PC-3 (cell line): ENCODE data around the gene GIPC2. TPM values are rescaled to one million over a fixed set of nuclear protein-coding genes. Genes with fewer than 3 reads are reported as not detected.

Experiments used
- ATAC-seq: fragments of 200-7000 bp; cut with Tn5 transposase; 2 replicates; pipeline ENCODE4 v1.9.1; 2020; ENCODE audit warnings: mild to moderate bottlenecking, moderate library complexity
- BruUV-seq: library from RNA; stranded (reverse); fragments of 400-500 nt; replicated peaks from 2 replicates; lab custom pipeline; 2021; lab: Mats Ljungman, UMichigan
- CTCF ChIA-PET: fragments of 300-600 bp; sonication (Branson Sonifier 250); formaldehyde crosslinking; loops from one replicate; lab custom pipeline; 2022; ENCODE audit warnings: antibody characterized with exemption; lab: Charles Lee
- POLR2A ChIA-PET: fragments of 300-600 bp; sonication (Branson Sonifier 250); formaldehyde crosslinking; loops from one replicate; lab custom pipeline; 2022; ENCODE audit warnings: antibody characterized with exemption; ENCODE audit not compliant: unreplicated experiment; lab: Charles Lee
- DNase-seq: peaks from one replicate; pipeline ENCODE4 v3.0.0-alpha.2; 2015
- H2AFZ ChIP-seq: fragments of 300-600 bp; sonication (generic); 2 replicates; pipeline ENCODE4 v1.6.0; 2016; ENCODE audit warnings: antibody characterized with exemption, low read length
- H3F3A ChIP-seq: fragments of 300-600 bp; sonication (generic); one replicate; pipeline ENCODE4 v1.6.0; 2017; ENCODE audit warnings: antibody characterized with exemption, low read length, control low read depth, mild to moderate bottlenecking; ENCODE audit not compliant: unreplicated experiment
- H3K27ac ChIP-seq: fragments of 300-600 bp; sonication (generic); 2 replicates; pipeline ENCODE4 v1.5.1; 2016; ENCODE audit warnings: mild to moderate bottlenecking, low read length
- H3K27me3 ChIP-seq: fragments of 300-600 bp; sonication (generic); 2 replicates; pipeline ENCODE4 v1.6.1; 2016; ENCODE audit warnings: low read length, mixed read lengths
- H3K36me3 ChIP-seq: fragments of 300-600 bp; sonication (generic); 2 replicates; pipeline ENCODE4 v1.6.1; 2016; ENCODE audit warnings: low read depth, mixed run types, low read length, mixed read lengths
- H3K4me1 ChIP-seq: fragments of 300-600 bp; sonication (generic); 2 replicates; pipeline ENCODE4 v1.5.1; 2016; ENCODE audit warnings: low read length; ENCODE audit not compliant: insufficient read depth
- H3K4me2 ChIP-seq: fragments of 300-600 bp; sonication (generic); 2 replicates; pipeline ENCODE4 v1.6.0; 2016; ENCODE audit warnings: low read length
- H3K4me3 ChIP-seq: fragments of 300-600 bp; sonication (generic); 2 replicates; pipeline ENCODE4 v1.5.1; 2016; ENCODE audit warnings: mild to moderate bottlenecking, low read length, mixed read lengths
- H3K79me2 ChIP-seq: fragments of 300-600 bp; sonication (generic); 2 replicates; pipeline ENCODE4 v1.6.1; 2017; ENCODE audit warnings: low read length, mixed read lengths
- H3K9ac ChIP-seq: fragments of 300-600 bp; sonication (generic); 2 replicates; pipeline ENCODE4 v1.6.0; 2016; ENCODE audit warnings: mild to moderate bottlenecking, low read length
- H3K9me2 ChIP-seq: fragments of 300-600 bp; sonication (generic); replicated peaks from 2 replicates; pipeline ENCODE4 v1.6.1; 2016; ENCODE audit warnings: mixed run types, low read length, mixed read lengths
- H3K9me3 ChIP-seq: fragments of 300-600 bp; sonication (generic); 2 replicates; pipeline ENCODE4 v1.6.1; 2016; ENCODE audit warnings: low read length, mixed read lengths
- H4K20me1 ChIP-seq: fragments of 300-600 bp; sonication (generic); 2 replicates; pipeline ENCODE4 v1.6.1; 2016; ENCODE audit warnings: low read length, mixed read lengths
- EZH2 ChIP-seq: fragments of 300-600 bp; sonication (generic); IDR thresholded peaks from one replicate; pipeline ENCODE4 v1.6.1; 2017; ENCODE audit warnings: antibody characterized with exemption, mild to moderate bottlenecking, low read length; ENCODE audit not compliant: unreplicated experiment
- EZH2phosphoT487 ChIP-seq: fragments of 300-600 bp; sonication (generic); IDR thresholded peaks from 2 replicates; pipeline ENCODE4 v1.6.1; 2018; ENCODE audit warnings: mild to moderate bottlenecking, antibody characterized with exemption, low read length, borderline replicate concordance
- intact Hi-C: fragments of 100-400 bp; cut with micrococcal nuclease; formaldehyde crosslinking; loops from 2 replicates; pipeline ENCODE4 v1.9.0; 2023
- total RNA-seq: library from RNA; depleted of rRNA; stranded (reverse); fragments of >200 nt; gene quantifications from 2 replicates; pipeline ENCODE4 v1.2.3, GENCODE V29; 2014
- TF ChIP-seq, protein P1 (sequence below): fragments of 300-600 bp; sonication (generic); conservative IDR thresholded peaks from 2 replicates; pipeline ENCODE4 v1.5.1; 2017; ENCODE audit warnings: antibody characterized with exemption, low read depth, mild to moderate bottlenecking, low read length

GIPC2 gene
- total RNA-seq, 1 experiment from 2014 or later, result not detected

DNA sequence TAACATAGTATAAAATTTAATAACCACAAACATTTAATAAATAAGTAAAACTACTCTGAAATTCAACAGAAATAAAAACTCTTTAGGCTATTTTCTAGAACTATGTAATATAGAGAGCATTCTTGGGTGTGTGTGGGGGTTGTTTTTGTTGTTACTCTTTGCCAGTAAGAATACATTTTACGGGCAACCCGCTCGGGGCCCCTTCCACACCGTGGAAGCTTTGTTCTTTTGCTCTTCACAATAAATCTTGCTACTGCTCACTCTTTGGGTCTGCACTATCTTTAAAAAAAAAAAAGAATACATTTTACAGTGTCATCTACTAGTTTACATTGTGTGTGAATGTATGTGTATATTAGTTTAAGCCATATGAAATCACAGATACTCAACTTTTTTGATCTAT lies 16.0 kb upstream of the GIPC2 start:
- CTCF ChIA-PET, result no interaction called here
- no TSS peak for BruUV-seq

DNA sequence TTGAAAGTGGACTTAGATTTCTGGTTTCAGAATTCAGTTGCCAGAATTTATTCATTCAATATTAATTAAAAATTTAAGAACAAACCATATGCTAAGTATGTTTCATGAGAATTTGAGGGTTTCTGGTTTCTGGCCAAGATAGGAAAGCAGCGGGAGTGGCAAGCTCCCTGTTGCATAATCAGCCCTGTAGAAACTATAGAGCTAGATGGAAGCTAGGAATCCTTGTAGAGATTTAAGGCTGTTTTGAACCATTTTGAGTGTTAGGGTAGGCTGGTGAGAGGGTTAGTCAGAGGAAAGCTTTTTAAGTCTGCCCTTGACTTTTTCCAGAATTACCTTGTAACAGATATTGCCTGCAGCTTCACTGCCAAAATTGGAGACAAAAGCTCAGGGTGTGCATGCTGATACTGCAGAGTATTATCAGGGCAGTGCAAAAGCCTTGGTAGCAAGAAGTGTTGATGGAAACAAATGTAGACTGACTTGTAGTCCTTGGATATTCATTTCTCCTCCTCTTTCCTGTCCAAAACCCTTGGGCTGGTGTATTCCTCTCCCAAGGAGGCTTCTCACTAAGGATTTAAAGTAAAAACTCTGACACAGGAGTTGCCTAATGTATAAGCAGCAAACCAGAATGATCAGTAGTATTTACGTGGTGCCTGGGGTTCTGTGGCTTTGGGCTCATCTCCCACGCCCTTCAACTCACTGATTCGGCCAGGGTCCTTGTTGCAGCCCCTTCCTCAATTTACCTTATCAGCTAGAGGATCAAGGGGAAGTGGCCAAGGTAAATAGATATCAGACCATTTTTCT lies 12.6 kb upstream of the GIPC2 start:
- no peaks in the 10 kb centered on the region for H3F3A ChIP-seq
- H3K4me3 ChIP-seq, result no peak overlapping the region
- H3K9me2 ChIP-seq, result no peaks in the 10 kb centered on the region
- ChIA-PET CTCF (interaction anchor here (0.6 kb wide), 2 partner anchors 81 to 233 kb away, joined by 3 to 4 read pairs; no protein-coding TSS in a partner anchor), POLR2A (interaction anchor here (0.6 kb wide), 2 partner anchors 51 to 81 kb away, joined by 4 to 5 read pairs; no protein-coding TSS in a partner anchor)
- H3K36me3 ChIP-seq, result no peaks in the 10 kb centered on the region
- H3K79me2 ChIP-seq, result no peaks in the 10 kb centered on the region
- no peaks in the 10 kb centered on the region for H3K9me3 ChIP-seq
- H4K20me1 ChIP-seq, result no peaks in the 10 kb centered on the region
- ATAC-seq, result no peak
- no peak overlapping the region for H3K27ac ChIP-seq
- H3K9ac ChIP-seq, result no peak overlapping the region
- DNase-seq, result no peak
- TF ChIP-seq, protein P1, sequence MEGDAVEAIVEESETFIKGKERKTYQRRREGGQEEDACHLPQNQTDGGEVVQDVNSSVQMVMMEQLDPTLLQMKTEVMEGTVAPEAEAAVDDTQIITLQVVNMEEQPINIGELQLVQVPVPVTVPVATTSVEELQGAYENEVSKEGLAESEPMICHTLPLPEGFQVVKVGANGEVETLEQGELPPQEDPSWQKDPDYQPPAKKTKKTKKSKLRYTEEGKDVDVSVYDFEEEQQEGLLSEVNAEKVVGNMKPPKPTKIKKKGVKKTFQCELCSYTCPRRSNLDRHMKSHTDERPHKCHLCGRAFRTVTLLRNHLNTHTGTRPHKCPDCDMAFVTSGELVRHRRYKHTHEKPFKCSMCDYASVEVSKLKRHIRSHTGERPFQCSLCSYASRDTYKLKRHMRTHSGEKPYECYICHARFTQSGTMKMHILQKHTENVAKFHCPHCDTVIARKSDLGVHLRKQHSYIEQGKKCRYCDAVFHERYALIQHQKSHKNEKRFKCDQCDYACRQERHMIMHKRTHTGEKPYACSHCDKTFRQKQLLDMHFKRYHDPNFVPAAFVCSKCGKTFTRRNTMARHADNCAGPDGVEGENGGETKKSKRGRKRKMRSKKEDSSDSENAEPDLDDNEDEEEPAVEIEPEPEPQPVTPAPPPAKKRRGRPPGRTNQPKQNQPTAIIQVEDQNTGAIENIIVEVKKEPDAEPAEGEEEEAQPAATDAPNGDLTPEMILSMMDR, result no peak
- TF ChIP-seq EZH2 (no peak), EZH2phosphoT487 (no peak)
- H3K4me1 ChIP-seq, result peaks cover 4% of the 10 kb centered on the region
- no peak overlapping the region for H2AFZ ChIP-seq
- intact Hi-C loops, result no loop called here
- no peaks in the 10 kb centered on the region for H3K27me3 ChIP-seq
- BruUV-seq, result no TSS peak
- H3K4me2 ChIP-seq, result no peak overlapping the region

More for the DNA sequence above, 16.0 kb upstream of the GIPC2 start:
- H3F3A ChIP-seq, result no peaks in the 10 kb centered on the region
- H3K4me2 ChIP-seq, result no peak overlapping the region
- H2AFZ ChIP-seq, result no peak overlapping the region
- TF ChIP-seq EZH2, result no peak
- TF ChIP-seq, protein P1, result no peak
- no peak for TF ChIP-seq EZH2phosphoT487
- intact Hi-C loops, result no loop called here
- no peak overlapping the region for H3K27ac ChIP-seq
- DNase-seq, result no peak
- no peaks in the 10 kb centered on the region for H3K9me2 ChIP-seq
- ATAC-seq, result no peak
- H3K9ac ChIP-seq, result no peak overlapping the region
- H3K27me3 ChIP-seq, result no peaks in the 10 kb centered on the region
- no peak overlapping the region for H3K4me3 ChIP-seq
- H3K4me1 ChIP-seq, result no peaks in the 10 kb centered on the region
- POLR2A ChIA-PET, result no interaction called here
- H3K9me3 ChIP-seq, result no peaks in the 10 kb centered on the region
- H3K36me3 ChIP-seq, result no peaks in the 10 kb centered on the region
- H4K20me1 ChIP-seq, result no peaks in the 10 kb centered on the region
- no peaks in the 10 kb centered on the region for H3K79me2 ChIP-seq

DNA sequence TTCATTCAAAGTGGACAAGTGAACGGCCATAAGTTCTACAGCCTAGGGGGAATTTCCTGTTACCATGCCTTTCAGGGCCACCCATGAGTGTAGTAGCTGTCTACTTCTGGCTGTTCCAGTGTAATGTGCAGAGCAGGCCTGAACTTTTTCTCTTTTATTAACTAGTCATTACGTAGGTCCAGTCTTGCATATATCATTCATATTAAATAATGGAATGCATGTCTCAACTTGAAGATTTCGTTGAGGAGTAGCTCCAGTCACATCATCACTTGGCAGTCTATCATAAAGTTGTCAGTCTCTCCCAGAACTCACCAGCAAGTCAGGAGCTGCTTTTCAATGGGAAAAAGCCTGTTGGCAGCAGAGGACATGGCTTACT lies 12.0 kb upstream of the GIPC2 start:
- DNase-seq, result no peak
- Histone ChIP-seq H3K9me3 (no peaks in the 10 kb centered on the region), H2AFZ (no peak overlapping the region), H3K4me3 (no peak overlapping the region), H3K9me2 (no peaks in the 10 kb centered on the region), H3K27ac (no peak overlapping the region), H4K20me1 (no peaks in the 10 kb centered on the region), H3K27me3 (no peaks in the 10 kb centered on the region), H3K4me2 (no peak overlapping the region), H3K79me2 (no peaks in the 10 kb centered on the region), H3K9ac (no peak overlapping the region), H3K36me3 (no peaks in the 10 kb centered on the region), H3F3A (no peaks in the 10 kb centered on the region), H3K4me1 (peaks cover 9% of the 10 kb centered on the region)
- ATAC-seq, result no peak
- ChIA-PET CTCF (interaction anchor here (0.6 kb wide), 1 partner anchor 81 kb away, joined by 4 read pairs; no protein-coding TSS in a partner anchor), POLR2A (interaction anchor here (0.6 kb wide), 1 partner anchor 51 kb away, joined by 4 read pairs; no protein-coding TSS in a partner anchor)
- no TSS peak for BruUV-seq
- intact Hi-C loops, result no loop called here
- TF ChIP-seq EZH2phosphoT487, result no peak
- no peak for TF ChIP-seq EZH2
